PC-3 (cell line): ENCODE results near the gene ATL2. TPM values are rescaled to one million over a fixed set of nuclear protein-coding genes. Genes with fewer than 3 reads are reported as not detected.

Source experiments
- ATAC-seq: fragments of 200-7000 bp; cut with Tn5 transposase; 2 replicates; pipeline ENCODE4 v1.9.1; 2020; ENCODE audit warnings: mild to moderate bottlenecking, moderate library complexity
- BruUV-seq: library from RNA; stranded (reverse); fragments of 400-500 nt; replicated peaks from 2 replicates; lab custom pipeline; 2021; lab: Mats Ljungman, UMichigan
- CTCF ChIA-PET: fragments of 300-600 bp; sonication (Branson Sonifier 250); formaldehyde crosslinking; loops from one replicate; lab custom pipeline; 2022; ENCODE audit warnings: antibody characterized with exemption; lab: Charles Lee
- POLR2A ChIA-PET: fragments of 300-600 bp; sonication (Branson Sonifier 250); formaldehyde crosslinking; loops from one replicate; lab custom pipeline; 2022; ENCODE audit warnings: antibody characterized with exemption; ENCODE audit not compliant: unreplicated experiment; lab: Charles Lee
- DNase-seq: peaks from one replicate; pipeline ENCODE4 v3.0.0-alpha.2; 2015
- H2AFZ ChIP-seq: fragments of 300-600 bp; sonication (generic); 2 replicates; pipeline ENCODE4 v1.6.0; 2016; ENCODE audit warnings: antibody characterized with exemption, low read length
- H3F3A ChIP-seq: fragments of 300-600 bp; sonication (generic); one replicate; pipeline ENCODE4 v1.6.0; 2017; ENCODE audit warnings: antibody characterized with exemption, low read length, control low read depth, mild to moderate bottlenecking; ENCODE audit not compliant: unreplicated experiment
- H3K27ac ChIP-seq: fragments of 300-600 bp; sonication (generic); 2 replicates; pipeline ENCODE4 v1.5.1; 2016; ENCODE audit warnings: mild to moderate bottlenecking, low read length
- H3K27me3 ChIP-seq: fragments of 300-600 bp; sonication (generic); 2 replicates; pipeline ENCODE4 v1.6.1; 2016; ENCODE audit warnings: low read length, mixed read lengths
- H3K36me3 ChIP-seq: fragments of 300-600 bp; sonication (generic); 2 replicates; pipeline ENCODE4 v1.6.1; 2016; ENCODE audit warnings: low read depth, mixed run types, low read length, mixed read lengths
- H3K4me1 ChIP-seq: fragments of 300-600 bp; sonication (generic); 2 replicates; pipeline ENCODE4 v1.5.1; 2016; ENCODE audit warnings: low read length; ENCODE audit not compliant: insufficient read depth
- H3K4me2 ChIP-seq: fragments of 300-600 bp; sonication (generic); 2 replicates; pipeline ENCODE4 v1.6.0; 2016; ENCODE audit warnings: low read length
- H3K4me3 ChIP-seq: fragments of 300-600 bp; sonication (generic); 2 replicates; pipeline ENCODE4 v1.5.1; 2016; ENCODE audit warnings: mild to moderate bottlenecking, low read length, mixed read lengths
- H3K79me2 ChIP-seq: fragments of 300-600 bp; sonication (generic); 2 replicates; pipeline ENCODE4 v1.6.1; 2017; ENCODE audit warnings: low read length, mixed read lengths
- H3K9ac ChIP-seq: fragments of 300-600 bp; sonication (generic); 2 replicates; pipeline ENCODE4 v1.6.0; 2016; ENCODE audit warnings: mild to moderate bottlenecking, low read length
- H3K9me2 ChIP-seq: fragments of 300-600 bp; sonication (generic); replicated peaks from 2 replicates; pipeline ENCODE4 v1.6.1; 2016; ENCODE audit warnings: mixed run types, low read length, mixed read lengths
- H3K9me3 ChIP-seq: fragments of 300-600 bp; sonication (generic); 2 replicates; pipeline ENCODE4 v1.6.1; 2016; ENCODE audit warnings: low read length, mixed read lengths
- H4K20me1 ChIP-seq: fragments of 300-600 bp; sonication (generic); 2 replicates; pipeline ENCODE4 v1.6.1; 2016; ENCODE audit warnings: low read length, mixed read lengths
- CTCF ChIP-seq: fragments of 300-600 bp; sonication (generic); conservative IDR thresholded peaks from 2 replicates; pipeline ENCODE4 v1.5.1; 2017; ENCODE audit warnings: antibody characterized with exemption, low read depth, mild to moderate bottlenecking, low read length
- EZH2 ChIP-seq: fragments of 300-600 bp; sonication (generic); IDR thresholded peaks from one replicate; pipeline ENCODE4 v1.6.1; 2017; ENCODE audit warnings: antibody characterized with exemption, mild to moderate bottlenecking, low read length; ENCODE audit not compliant: unreplicated experiment
- EZH2phosphoT487 ChIP-seq: fragments of 300-600 bp; sonication (generic); IDR thresholded peaks from 2 replicates; pipeline ENCODE4 v1.6.1; 2018; ENCODE audit warnings: mild to moderate bottlenecking, antibody characterized with exemption, low read length, borderline replicate concordance
- intact Hi-C: fragments of 100-400 bp; cut with micrococcal nuclease; formaldehyde crosslinking; loops from 2 replicates; pipeline ENCODE4 v1.9.0; 2023
- total RNA-seq: library from RNA; depleted of rRNA; stranded (reverse); fragments of >200 nt; gene quantifications from 2 replicates; pipeline ENCODE4 v1.2.3, GENCODE V29; 2014

The ATL2 gene
- total RNA-seq, 1 experiment from 2014 or later: 89.4 TPM

- Histone ChIP-seq H3K9ac (no peak overlapping the region), H3K9me3 (no peaks in the 10 kb centered on the region), H3K4me1 (no peaks in the 10 kb centered on the region), H3K27ac (no peak overlapping the region), H3K4me3 (no peak overlapping the region), H3K9me2 (no peaks in the 10 kb centered on the region), H2AFZ (no peak overlapping the region), H3K79me2 (peaks cover 17% of the 10 kb centered on the region), H3K36me3 (peaks cover 56% of the 10 kb centered on the region), H4K20me1 (no peaks in the 10 kb centered on the region), H3F3A (no peaks in the 10 kb centered on the region), H3K4me2 (no peak overlapping the region), H3K27me3 (no peaks in the 10 kb centered on the region)
- ChIA-PET CTCF (no interaction called here), POLR2A (no interaction called here)
- BruUV-seq: no TSS peak
- no peak for TF ChIP-seq CTCF
- TF ChIP-seq EZH2: no peak
- TF ChIP-seq EZH2phosphoT487: no peak
- DNase-seq (no peak), ATAC-seq (no peak)
- intact Hi-C loops: no loop called here
These were observed 68.3 kb downstream of the ATL2 start for GRCh38 chr2:38308821-38309220.

- Histone ChIP-seq H3K27ac (no peak overlapping the region), H3K4me2 (no peak overlapping the region), H2AFZ (no peak overlapping the region), H4K20me1 (no peaks in the 10 kb centered on the region), H3K36me3 (peaks cover 39% of the 10 kb centered on the region), H3F3A (no peaks in the 10 kb centered on the region), H3K9me3 (no peaks in the 10 kb centered on the region), H3K4me1 (no peaks in the 10 kb centered on the region), H3K27me3 (no peaks in the 10 kb centered on the region), H3K4me3 (no peak overlapping the region), H3K79me2 (peaks cover 25% of the 10 kb centered on the region), H3K9me2 (no peaks in the 10 kb centered on the region), H3K9ac (no peak overlapping the region)
- ChIA-PET POLR2A (no interaction called here), CTCF (interaction anchor here (0.6 kb wide), 1 partner anchor 11 kb away, joined by 5 read pairs; no protein-coding TSS in a partner anchor)
- DNase-seq (no peak), ATAC-seq (no peak)
- no peak for TF ChIP-seq CTCF
- TF ChIP-seq EZH2phosphoT487: no peak
- TF ChIP-seq EZH2: no peak
- no TSS peak for BruUV-seq
- intact Hi-C loops: no loop called here
These were observed 74.9 kb downstream of the ATL2 start for GRCh38 chr2:38301969-38302702.

GRCh38 chr2:38301340-38301968 lies 75.6 kb downstream of the ATL2 start:
- Histone ChIP-seq H3K4me3 (no peak overlapping the region), H3K4me1 (no peaks in the 10 kb centered on the region), H3K36me3 (peaks cover 44% of the 10 kb centered on the region), H3K27me3 (no peaks in the 10 kb centered on the region), H2AFZ (no peak overlapping the region), H3K9me3 (no peaks in the 10 kb centered on the region), H3K79me2 (peaks cover 22% of the 10 kb centered on the region), H4K20me1 (no peaks in the 10 kb centered on the region), H3K9ac (no peak overlapping the region), H3K27ac (no peak overlapping the region), H3F3A (no peaks in the 10 kb centered on the region), H3K9me2 (no peaks in the 10 kb centered on the region), H3K4me2 (no peak overlapping the region)
- ATAC-seq (no peak), DNase-seq (no peak)
- BruUV-seq: no TSS peak
- ChIA-PET CTCF (interaction anchor here (0.6 kb wide), 1 partner anchor 11 kb away, joined by 5 read pairs; no protein-coding TSS in a partner anchor), POLR2A (no interaction called here)
- intact Hi-C loops: no loop called here
- no peak for TF ChIP-seq CTCF
- no peak for TF ChIP-seq EZH2phosphoT487
- TF ChIP-seq EZH2: no peak
